GM19099 (cell line): Measurements from ENCODE around the gene PDP2.

Experiments used
- POLR2A ChIP-seq: IDR thresholded peaks from 3 replicates; pipeline ENCODE4 v1.6.1; 2011; ENCODE audit warnings: low read depth; ENCODE audit not compliant: insufficient read length; ENCODE audit errors: extremely low read depth

PDP2 gene

DNA sequence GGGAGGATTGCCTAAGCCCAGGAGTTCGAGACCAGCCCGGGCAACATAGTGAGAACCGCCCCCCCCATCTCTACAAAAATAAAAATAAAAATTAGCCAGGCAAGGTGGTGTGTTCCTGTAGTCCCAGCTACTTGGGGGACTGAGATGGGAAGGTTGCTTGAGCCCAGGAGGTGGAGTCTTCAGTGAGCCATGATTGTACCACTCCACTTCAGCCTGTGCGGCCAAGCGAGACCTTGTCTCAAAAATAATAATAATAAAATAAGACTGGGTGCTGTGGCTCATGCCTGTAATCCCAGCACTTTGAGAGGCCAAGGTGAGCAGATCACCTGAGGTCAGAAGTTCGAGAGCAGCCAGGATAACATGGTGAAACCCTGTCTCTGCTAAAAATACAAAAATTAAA lies 11.5 kb downstream of the PDP2 start:
- TF ChIP-seq POLR2A: no peak

DNA sequence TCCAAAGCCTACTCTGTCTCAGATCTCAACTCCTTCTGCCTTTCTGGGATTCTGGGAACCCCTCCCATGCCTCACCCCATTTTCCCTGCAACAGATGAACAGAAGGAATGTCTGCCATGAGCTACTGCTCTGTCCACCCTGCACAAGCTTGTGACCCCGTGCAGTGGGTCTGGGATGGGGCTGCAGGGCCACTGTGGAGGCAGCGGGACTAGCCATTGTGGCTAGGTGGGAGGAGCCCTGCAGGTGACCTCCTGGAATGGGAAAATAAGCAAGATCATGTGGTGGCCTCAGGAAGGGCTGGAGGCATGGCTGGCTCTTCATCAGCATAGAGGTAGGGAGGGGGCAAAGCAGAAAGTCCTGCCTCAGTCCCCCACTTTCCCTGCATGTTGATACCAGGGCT lies 13.7 kb downstream of the PDP2 start:
- TF ChIP-seq POLR2A: no peak

DNA sequence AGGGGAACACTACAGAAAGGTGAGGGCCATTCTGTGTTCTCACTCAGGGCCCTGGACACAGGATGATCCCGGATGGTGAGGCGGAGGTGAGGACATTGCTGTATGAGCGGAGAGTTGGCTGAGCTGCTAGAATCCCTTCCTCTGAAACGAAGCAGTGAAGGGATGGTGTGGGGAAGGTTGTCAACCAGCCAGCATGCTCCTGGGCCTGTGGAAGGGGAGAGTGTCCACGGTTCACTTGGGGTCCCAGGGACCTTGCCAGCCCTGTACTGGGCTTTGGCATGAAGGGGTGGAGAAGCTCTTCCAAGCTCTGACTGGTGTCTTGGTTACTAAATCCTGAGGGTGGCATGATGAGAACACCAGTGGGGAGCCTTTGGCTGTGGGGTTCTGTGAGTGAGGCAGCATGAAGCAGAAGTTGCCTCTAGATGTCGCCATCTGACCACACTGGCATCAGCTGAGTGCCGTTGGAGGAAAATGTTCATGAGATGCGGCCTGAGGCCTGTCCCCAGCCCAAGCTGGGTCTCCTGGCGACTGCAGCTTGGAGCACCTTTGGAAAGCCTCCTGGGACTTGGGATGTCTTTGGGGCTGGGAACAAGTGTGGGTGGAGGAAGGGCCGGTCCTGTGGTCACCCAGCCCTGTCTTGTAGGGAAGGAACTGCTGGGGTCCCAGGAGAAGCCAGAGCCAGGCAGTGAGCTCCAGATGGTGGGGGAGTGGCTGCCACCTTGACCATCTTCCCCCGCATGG lies 14.8 kb downstream of the PDP2 start:
- no peak for TF ChIP-seq POLR2A

DNA sequence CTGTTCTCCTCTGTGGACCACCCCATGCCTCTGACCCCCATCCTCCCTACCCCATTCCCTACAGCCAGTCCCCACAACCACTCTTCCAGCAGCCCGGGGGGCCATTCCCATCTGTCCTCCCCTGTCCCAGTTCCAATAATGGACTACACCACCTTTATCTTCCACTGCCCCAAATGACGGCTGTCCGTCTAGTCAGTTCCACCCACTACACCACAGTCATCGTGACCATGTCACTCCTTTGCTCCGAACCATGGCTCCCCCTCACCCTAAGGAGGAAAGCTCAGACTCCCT lies 15.3 kb downstream of the PDP2 start:
- no peak for TF ChIP-seq POLR2A

DNA sequence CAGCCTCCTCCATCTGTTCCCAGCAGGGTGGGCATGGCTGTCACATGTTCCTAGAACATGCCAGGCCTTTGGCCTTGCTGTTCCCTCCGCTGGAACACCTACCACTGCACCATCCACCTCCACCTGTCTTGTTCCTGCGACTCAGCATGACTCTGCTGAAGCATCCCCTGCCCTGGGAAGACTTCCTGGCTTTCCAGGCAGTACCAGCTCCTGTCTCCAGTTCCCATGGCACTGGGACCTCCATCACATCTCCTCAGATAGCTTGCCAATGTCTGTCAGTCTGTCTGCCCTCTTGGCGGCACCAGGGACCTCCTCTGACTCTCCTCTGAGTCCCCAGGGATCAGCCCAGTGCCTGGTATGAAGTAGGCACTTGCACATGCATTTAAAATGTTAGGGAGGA lies 15.7 kb downstream of the PDP2 start:
- no peak for TF ChIP-seq POLR2A

DNA sequence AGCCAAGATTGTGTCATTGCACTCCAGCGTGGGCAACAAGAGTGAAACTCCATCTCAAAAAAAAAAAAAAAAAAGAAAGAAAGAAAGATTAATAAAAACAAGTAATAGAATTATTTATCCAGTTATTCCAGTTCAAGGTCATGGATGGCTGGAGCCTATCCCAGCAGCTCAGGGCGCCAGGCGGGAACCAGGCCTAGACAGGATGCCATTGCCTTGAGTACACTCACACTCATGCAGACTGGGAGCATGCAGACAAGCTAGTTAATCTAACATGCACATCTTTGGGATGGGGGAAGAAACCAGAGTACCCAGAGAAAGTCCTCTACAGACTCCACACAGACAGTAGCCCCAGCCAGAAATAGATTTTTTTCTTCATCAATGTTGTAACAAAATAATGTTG lies 17.9 kb downstream of the PDP2 start:
- TF ChIP-seq POLR2A: no peak

DNA sequence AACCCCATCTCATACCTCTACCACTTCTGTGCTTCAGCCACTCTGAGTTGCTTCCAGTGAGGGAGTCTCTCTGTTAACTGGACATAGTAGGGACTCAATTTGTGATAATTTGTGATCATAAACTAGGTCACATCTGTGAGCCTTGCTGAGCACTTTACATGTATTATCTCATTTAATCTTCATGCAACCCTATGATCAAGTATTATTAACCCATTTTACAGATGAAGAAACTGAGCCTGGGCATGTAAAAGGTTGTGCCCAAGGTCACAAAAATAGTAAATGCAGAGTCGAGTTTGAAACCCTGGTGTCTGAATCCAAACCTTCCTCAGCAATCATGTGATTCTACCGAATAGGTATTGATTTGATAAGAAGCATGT lies 18.6 kb downstream of the PDP2 start:
- TF ChIP-seq POLR2A: no peak

DNA sequence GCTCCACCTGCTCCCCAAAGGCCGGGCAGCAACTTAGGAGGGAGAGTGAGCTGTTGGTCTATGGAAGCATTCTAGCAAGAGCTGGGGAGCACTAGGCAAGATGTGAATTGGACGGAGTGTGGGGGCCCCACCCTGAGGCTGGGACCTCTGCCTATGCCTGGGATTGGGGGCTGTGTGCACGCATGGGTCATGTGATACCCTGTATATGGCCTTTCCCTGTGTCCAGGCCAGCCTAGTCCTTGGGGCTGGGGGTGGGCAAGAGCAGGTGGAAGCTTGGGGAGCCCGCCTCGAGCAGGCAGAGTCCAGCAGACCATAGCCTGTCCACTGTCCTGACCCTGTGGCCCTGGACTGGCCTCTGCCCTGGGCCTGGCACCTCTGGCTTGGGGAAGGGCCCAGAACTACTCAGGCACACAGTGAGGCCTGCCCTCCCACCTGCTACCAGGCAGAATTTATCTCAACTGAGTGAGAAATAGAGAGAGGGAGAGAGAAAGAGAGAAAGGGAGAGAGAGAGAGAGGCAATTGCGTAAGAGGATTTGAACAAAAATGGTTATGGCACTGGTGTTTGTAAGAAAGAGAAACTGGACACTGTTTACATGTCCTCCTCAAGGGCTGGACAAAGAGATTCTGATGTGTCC lies 19.1 kb downstream of the PDP2 start:
- TF ChIP-seq POLR2A: no peak

DNA sequence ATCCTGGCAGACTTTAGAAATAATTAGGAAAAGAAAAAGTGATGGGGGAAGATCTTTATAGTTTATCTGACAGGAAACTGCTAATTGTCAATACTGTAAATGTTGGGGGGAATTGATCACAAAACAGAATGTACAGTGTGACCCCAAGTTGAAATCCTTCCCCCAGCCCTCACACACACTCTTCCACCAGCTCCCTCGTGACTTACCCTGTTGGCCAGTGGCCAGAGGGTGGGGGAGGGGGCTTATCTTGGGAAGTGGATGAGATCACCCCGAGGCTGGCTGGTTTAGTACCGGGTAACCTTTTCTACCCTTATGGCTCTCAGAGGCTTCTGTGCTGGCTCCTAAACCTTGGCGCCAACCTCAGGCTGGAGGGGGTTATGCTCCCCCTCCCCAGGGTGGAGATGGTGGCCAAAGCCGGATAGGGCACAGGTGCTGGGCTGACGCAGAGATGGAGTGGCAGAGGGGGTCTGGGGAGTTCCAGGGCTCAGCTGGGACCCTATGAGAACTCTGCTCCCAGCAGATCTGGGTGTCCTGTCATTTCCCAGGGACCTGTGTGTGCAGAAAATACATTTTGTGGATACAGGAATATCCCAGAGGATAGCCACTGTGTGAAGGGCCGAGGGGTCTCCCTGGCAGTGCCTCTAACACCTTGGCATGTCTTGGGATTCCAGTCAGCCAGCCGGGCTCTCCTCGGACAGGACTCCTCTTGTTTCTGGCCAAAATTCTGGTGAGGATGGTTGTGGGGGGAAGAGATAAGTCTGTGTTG lies 19.8 kb downstream of the PDP2 start:
- TF ChIP-seq POLR2A: no peak

DNA sequence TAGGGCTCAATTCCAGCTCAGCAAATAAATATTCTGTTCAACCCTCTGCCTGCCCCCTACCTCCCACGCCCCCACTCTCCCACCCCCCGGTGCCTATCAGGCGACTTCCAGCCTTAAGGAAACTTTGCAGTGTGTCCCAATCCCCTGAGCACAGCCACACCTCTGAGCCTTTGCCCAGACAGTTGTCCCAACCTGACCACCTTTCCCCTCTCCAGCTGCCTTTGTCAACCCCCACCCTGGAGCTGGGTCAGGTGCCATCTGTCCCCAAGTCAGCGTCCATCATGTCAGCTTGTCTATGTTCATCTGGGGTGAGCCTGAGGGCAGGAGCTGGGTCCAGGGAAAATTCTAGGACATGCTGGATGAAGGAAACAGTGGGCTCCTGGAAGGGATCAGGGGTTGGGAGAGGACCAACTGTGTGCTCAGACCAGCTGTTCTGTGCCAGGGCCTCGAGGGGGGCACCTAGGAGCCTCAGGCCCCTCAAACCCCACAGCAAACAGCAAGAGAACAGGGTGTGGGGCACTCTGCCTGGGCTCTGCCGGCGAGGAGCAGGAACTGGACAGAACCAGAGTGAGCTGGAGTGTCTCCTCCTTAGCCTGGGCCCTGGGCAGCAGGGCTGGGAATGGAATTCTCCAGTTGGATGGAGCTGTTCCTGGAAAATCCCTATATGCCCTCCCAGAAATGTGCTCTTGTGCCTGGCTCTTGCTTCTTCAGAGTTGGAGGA lies 20.6 kb downstream of the PDP2 start:
- TF ChIP-seq POLR2A: no peak

DNA sequence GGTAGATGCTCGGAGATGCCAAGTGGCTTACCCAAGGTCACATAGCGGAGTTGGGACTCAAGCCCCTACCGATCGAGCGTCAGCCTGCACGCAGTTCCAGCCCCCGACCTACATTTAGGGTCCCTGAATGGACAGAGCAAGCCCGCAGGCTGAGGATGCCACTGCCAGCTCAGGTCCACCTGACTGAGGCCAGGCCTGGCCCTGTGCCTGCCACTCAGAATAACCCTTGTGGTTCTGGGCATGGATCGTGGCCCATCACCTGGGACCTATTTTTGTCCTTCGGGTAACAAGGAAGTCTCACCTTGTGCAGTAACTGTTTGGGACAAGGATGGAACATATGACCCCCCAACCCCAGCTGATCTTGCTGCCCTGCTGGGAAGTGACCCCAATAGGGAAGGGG lies 21.3 kb downstream of the PDP2 start:
- no peak for TF ChIP-seq POLR2A

DNA sequence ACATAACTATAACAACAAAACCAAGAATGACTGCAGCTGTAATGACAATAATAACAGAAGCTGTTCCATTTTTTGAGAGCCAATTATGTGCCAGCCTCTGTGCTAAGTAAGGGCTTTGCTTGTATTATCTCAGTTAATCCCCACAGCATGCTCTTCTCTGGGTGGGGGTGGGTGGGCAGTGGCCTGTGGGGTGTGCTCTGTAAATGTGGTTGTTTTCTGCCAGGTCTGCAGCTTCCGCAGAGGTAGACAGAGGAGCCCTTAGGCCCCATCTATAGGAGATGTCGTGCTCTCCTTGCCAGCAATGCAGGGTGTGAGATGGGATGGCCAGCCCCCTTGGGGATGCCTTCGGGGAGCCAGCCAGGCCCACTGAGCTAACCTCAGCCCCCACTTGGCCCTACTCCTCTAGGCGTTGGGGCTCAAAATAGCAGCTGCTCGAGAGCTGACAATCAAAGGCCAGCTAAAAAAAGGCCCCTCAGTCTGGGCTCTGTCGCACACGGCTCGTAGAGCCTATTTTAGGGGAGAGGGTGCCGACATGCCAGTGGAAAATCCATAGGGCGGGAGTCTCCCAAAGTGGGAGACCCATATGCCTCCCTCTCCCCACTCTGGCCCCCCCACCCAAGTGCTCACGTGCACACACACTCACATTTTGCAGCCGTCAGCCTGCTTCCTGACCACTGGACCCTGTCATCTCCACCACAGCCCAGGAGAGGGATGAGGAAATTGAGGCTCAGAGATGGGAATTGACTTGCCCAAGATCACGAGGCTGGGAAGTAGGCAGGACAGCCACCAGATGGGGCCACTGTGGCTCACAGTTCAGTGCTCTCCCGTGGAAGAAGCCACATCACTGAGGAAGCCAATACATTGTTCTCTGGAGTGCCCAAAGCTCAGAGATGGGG lies 22.6 kb downstream of the PDP2 start:
- no peak for TF ChIP-seq POLR2A

DNA sequence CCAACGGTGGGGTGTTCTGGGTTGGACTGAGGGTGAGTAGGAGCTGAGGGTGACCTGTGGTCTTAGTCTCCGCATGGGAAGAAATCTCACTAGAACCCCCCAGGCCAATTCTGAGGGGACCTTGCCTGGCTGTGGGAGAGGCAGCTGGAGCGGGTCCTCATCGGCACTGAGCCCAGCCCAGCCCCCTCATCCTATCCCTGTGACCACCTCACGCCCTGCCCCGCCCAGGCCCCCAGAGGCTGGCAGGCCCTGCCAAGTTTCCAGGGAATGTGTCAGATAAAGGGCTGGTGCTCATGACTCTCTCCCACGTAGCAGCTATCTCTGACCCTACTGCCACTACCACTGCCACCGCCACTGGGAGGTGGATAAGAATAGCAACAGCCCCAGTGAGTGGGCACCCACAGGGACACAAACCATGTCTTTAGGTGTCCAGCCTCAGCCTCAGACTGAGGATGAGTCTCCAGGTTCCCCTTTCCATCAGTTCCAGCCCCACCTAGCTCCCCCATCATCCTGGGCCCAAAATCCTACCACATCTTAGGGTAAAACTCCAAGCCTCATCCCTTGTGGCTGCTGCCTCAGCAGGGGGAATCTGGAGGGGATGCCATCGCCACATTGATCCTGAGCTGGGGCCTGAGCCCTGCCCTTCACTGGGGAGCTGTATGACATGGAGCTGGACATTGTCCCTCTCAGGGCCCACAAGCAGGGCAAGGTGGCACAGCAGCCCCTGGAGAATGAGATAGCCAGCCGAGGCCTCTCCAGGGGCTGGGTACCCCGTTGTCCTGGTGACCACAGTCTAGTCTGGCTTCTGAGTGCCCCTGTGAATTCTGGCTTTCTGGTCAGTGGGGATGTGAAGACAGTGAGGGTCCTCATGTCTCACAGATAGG lies 23.5 kb downstream of the PDP2 start:
- TF ChIP-seq POLR2A: no peak

DNA sequence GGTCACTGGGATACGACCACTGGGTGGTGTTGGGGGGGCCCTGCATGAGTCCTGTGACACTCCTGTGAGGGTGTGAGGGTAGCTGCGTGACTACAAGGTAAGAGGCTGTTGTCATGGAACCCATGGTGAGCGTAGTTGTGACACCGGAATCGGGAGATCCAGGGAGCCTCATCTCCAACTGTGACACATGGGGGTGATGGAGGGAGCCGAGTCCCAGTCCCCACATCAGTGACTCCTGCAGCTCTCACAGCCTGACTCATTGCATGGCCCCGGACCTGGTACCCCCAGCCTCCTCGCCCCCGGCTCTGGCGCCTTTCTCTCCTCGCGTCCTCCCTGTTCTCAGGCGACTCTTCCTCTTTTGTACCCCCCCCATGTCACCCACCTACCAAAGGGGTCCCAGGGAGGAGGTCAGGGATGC lies 24.1 kb downstream of the PDP2 start:
- no peak for TF ChIP-seq POLR2A
